Measurements from ENCODE around the gene RIPK1.

- TF ChIP-seq POLR2A (IDR thresholded peaks at IDR 0.05; ENCODE audit: control extremely low read depth in 1 of 2, low read depth in 2 of 2, low read length in 2 of 2) (no peak), CEBPB (IDR thresholded peaks at IDR 0.05; ENCODE audit: low read depth, low read length) (no peak), CHD1 (IDR thresholded peaks at IDR 0.05; ENCODE audit: low read depth, low read length) (no peak), YY1 (IDR thresholded peaks at IDR 0.05; ENCODE audit: low read depth, low read length) (no peak), CHD7 (IDR thresholded peaks at IDR 0.05; ENCODE audit: insufficient replicate concordance, low read length) (no peak), GABPA (IDR thresholded peaks at IDR 0.05; ENCODE audit: borderline replicate concordance, insufficient read depth, low read length) (no peak), TCF12 (IDR thresholded peaks at IDR 0.05; ENCODE audit: low read depth, low read length) (no peak)
Observed at GRCh38 chr6:3137057-3137777, 68.9 kb downstream of the RIPK1 start.
